Body of pancreas (tissue), 4 donors: ENCODE measurements around the gene RP2.

ENCODE experiments used
- POLR2A ChIP-seq, 3 donors: fragments of 450-650 bp; IDR thresholded peaks; one replicate each; pipeline ENCODE4 v1.6.1; 2016; ENCODE audit warnings: antibody characterized with exemption in 3 of 3, mild to moderate bottlenecking in 2 of 3
- TF ChIP-seq, protein P1 (sequence below), 7 experiments: fragments of 450-650 bp in 4 of 7; fragments of 200-600 bp in 3 of 7; sonication (generic) in 3 of 7; IDR thresholded peaks; one replicate each; pipeline ENCODE4 v1.5.1; 2016 to 2019; ENCODE audit warnings: antibody characterized with exemption in 7 of 7

DNA sequence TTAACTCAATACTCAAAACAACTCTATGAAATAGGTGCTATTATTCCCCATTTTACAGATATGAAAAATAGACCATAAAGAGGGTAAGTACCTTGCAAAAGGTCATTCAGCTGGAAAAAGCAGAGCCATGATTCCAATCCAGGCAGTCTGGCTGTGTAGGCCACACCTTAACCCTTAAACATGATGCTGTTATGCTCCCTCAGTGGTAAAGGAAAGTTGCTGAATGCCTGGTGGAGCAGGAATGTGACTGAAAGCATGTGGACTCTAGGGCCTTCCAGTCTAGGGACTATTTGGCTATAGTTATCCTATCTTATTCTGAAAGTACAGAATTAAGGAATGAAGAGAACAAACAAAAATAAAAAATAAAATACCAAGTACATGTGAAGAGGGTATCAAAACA lies 19.6 kb downstream of the RP2 start:
- TF ChIP-seq, protein P1, sequence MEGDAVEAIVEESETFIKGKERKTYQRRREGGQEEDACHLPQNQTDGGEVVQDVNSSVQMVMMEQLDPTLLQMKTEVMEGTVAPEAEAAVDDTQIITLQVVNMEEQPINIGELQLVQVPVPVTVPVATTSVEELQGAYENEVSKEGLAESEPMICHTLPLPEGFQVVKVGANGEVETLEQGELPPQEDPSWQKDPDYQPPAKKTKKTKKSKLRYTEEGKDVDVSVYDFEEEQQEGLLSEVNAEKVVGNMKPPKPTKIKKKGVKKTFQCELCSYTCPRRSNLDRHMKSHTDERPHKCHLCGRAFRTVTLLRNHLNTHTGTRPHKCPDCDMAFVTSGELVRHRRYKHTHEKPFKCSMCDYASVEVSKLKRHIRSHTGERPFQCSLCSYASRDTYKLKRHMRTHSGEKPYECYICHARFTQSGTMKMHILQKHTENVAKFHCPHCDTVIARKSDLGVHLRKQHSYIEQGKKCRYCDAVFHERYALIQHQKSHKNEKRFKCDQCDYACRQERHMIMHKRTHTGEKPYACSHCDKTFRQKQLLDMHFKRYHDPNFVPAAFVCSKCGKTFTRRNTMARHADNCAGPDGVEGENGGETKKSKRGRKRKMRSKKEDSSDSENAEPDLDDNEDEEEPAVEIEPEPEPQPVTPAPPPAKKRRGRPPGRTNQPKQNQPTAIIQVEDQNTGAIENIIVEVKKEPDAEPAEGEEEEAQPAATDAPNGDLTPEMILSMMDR (IDR thresholded peaks at IDR 0.05) = no peak
- TF ChIP-seq POLR2A (IDR thresholded peaks at IDR 0.05) = no peak
